Panc1 (cell line): ENCODE measurements around the gene TRIM22. TPM values are rescaled to one million over a fixed set of nuclear protein-coding genes. Genes with fewer than 3 reads are reported as not detected.
"Not testable (repeated sequence)": the region's sequence is repeated elsewhere in the genome, so short reads cannot be mapped to it uniquely, and the experiment has no call there.

Experiments
- ATAC-seq: fragments of 200-7000 bp; cut with Tn5 transposase; 2 replicates; pipeline ENCODE4 v1.9.1; 2020; ENCODE audit warnings: mild to moderate bottlenecking, moderate library complexity
- BruUV-seq: library from RNA; stranded (reverse); fragments of 400-500 nt; replicated peaks from 2 replicates; lab custom pipeline; 2021; lab: Mats Ljungman, UMichigan
- CTCF ChIA-PET: fragments of 300-600 bp; sonication (Branson Sonifier 250); formaldehyde crosslinking; loops from one replicate; lab custom pipeline; 2022; ENCODE audit warnings: antibody characterized with exemption; lab: Charles Lee
- POLR2A ChIA-PET: fragments of 300-600 bp; sonication (Branson Sonifier 250); formaldehyde crosslinking; loops from one replicate; lab custom pipeline; 2022; ENCODE audit warnings: antibody characterized with exemption; lab: Charles Lee
- DNase-seq: peaks from one replicate; pipeline ENCODE4 v3.0.0-alpha.2; 2010; ENCODE audit warnings: low read depth, low spot score
- H3K27ac ChIP-seq: 2 replicates; pipeline ENCODE4 v1.5.1; 2011; ENCODE audit warnings: mild to moderate bottlenecking, low read length, inconsistent platforms
- H3K27me3 ChIP-seq: fragments of 200-500 bp; sonication (Bioruptor generic); 2 replicates; pipeline ENCODE4 v1.6.0; 2014; ENCODE audit warnings: low read length, inconsistent platforms; ENCODE audit not compliant: control insufficient read depth, insufficient read depth
- H3K36me3 ChIP-seq: fragments of 200-500 bp; sonication (Bioruptor generic); 2 replicates; pipeline ENCODE4 v1.5.1; 2014; ENCODE audit warnings: inconsistent platforms, mild to moderate bottlenecking, low read length, moderate library complexity; ENCODE audit not compliant: control insufficient read depth, insufficient read depth
- H3K4me1 ChIP-seq: 2 replicates; pipeline ENCODE4 v1.5.1; 2011; ENCODE audit warnings: inconsistent platforms, mild to moderate bottlenecking, low read length, moderate library complexity; ENCODE audit not compliant: control insufficient read depth, insufficient read depth
- H3K4me3 ChIP-seq, 2 experiments: 2 replicates each; pipeline ENCODE4 v1.5.1; 2011 to 2012; ENCODE audit warnings: low read depth in 2 of 2, low read length in 2 of 2, mild to moderate bottlenecking in 2 of 2, inconsistent platforms in 1 of 2, moderate library complexity in 1 of 2
- H3K9me3 ChIP-seq: fragments of 200-500 bp; sonication (Bioruptor generic); 2 replicates; pipeline ENCODE4 v1.5.1; 2014; ENCODE audit warnings: low read depth, mild to moderate bottlenecking, inconsistent platforms, low read length, moderate library complexity; ENCODE audit not compliant: control insufficient read depth, insufficient read depth
- CTCF ChIP-seq: fragments of 450-650 bp; IDR thresholded peaks from 2 replicates; pipeline ENCODE4 v1.5.1; 2017; ENCODE audit warnings: mild to moderate bottlenecking
- POLR2AphosphoS5 ChIP-seq: IDR thresholded peaks from 2 replicates; pipeline ENCODE4 v1.6.1; 2012; ENCODE audit warnings: mild to moderate bottlenecking, low read depth, low read length, moderate library complexity
- REST ChIP-seq, 2 experiments: IDR thresholded peaks; 2 replicates each; pipeline ENCODE4 v1.6.1; 2011 to 2012; ENCODE audit warnings: low read depth in 2 of 2, control low read depth in 1 of 2, low read length in 1 of 2, mild to moderate bottlenecking in 1 of 2, moderate library complexity in 1 of 2; ENCODE audit not compliant: insufficient read depth in 1 of 2
- SIN3A ChIP-seq: IDR thresholded peaks from 2 replicates; pipeline ENCODE4 v1.6.1; 2012; ENCODE audit warnings: low read depth, mild to moderate bottlenecking, low read length, moderate library complexity, borderline replicate concordance; ENCODE audit not compliant: insufficient read depth
- TCF7L2 ChIP-seq: IDR thresholded peaks from 2 replicates; pipeline ENCODE4 v1.6.1; 2011; ENCODE audit warnings: mild to moderate bottlenecking, low read depth, low read length, inconsistent platforms
- in situ Hi-C: cut with HindIII; loops from 2 replicates; pipeline ENCODE4 v1.10.0; 2016; ENCODE audit warnings: low sequenced_read_pairs, low pct_unique_long_range_greater_than_20kb
- intact Hi-C: fragments of 100-400 bp; cut with micrococcal nuclease; formaldehyde crosslinking; loops from one replicate; pipeline ENCODE4 v1.10.0; 2022; ENCODE audit not compliant: unreplicated experiment
- total RNA-seq: library from RNA; stranded (reverse); gene quantifications from one replicate; pipeline ENCODE4 v1.2.1, GENCODE V29; 2021; ENCODE audit not compliant: unreplicated experiment

TRIM22 gene
- total RNA-seq, 1 experiment from 2014 or later: 1.4 TPM

- ATAC-seq (peak; percentile 38), DNase-seq (no peak)
- H3K27me3 ChIP-seq: no peaks in the 10 kb centered on the region
- intact Hi-C loops: no loop called here
- H3K36me3 ChIP-seq: peaks cover 4% of the 10 kb centered on the region; the same call in 1 of the 2 replicates
- no peaks in the 10 kb centered on the region for H3K4me1 ChIP-seq
- in situ Hi-C loops: no loop called here
- ChIA-PET CTCF (no interaction called here), POLR2A (no interaction called here)
- no peaks in the 10 kb centered on the region for H3K9me3 ChIP-seq
- BruUV-seq: no TSS peak
- no peak for TF ChIP-seq SIN3A
- TF ChIP-seq POLR2AphosphoS5: no peak
- TF ChIP-seq TCF7L2: no peak
- no peak for TF ChIP-seq CTCF
- no peak for TF ChIP-seq REST (IDR thresholded peaks at IDR 0.05; ENCODE audit: insufficient read depth in 1 of 2, low read depth in 2 of 2, low read length in 1 of 2)
- H3K4me3 ChIP-seq: no peak overlapping the region
- no peak overlapping the region for H3K27ac ChIP-seq
Measured at GRCh38 chr11:5674391-5674790, 15.2 kb upstream of the TRIM22 start.

GRCh38 chr11:5679811-5680210 is 9.8 kb upstream of the TRIM22 start:
- Histone ChIP-seq H3K4me3 (no peak overlapping the region), H3K27ac (no peak overlapping the region), H3K4me1 (no peaks in the 10 kb centered on the region), H3K36me3 (0 out of 2 replicates have a peak, but pooled peaks cover 2% of the 10 kb centered on the region), H3K27me3 (no peaks in the 10 kb centered on the region), H3K9me3 (no peaks in the 10 kb centered on the region)
- in situ Hi-C loops: no loop called here
- CTCF ChIA-PET: interaction anchor here (1.0 kb wide), 1 partner anchor 20 kb away, joined by 3 read pairs; no protein-coding TSS in a partner anchor
- intact Hi-C loops: no loop called here
- TF ChIP-seq CTCF (no peak), SIN3A (no peak), POLR2AphosphoS5 (no peak), TCF7L2 (no peak), REST (IDR thresholded peaks at IDR 0.05; ENCODE audit: insufficient read depth in 1 of 2, low read depth in 2 of 2, low read length in 1 of 2) (no peak)
- no peak for DNase-seq
- no TSS peak for BruUV-seq
- POLR2A ChIA-PET: no interaction called here
- ATAC-seq: no peak

- BruUV-seq, H3K27ac ChIP-seq, in situ Hi-C loops, H3K36me3 ChIP-seq, H3K9me3 ChIP-seq, H3K27me3 ChIP-seq, ATAC-seq, H3K4me1 ChIP-seq, intact Hi-C loops, POLR2A ChIA-PET, H3K4me3 ChIP-seq, CTCF ChIA-PET, DNase-seq: not testable (repeated sequence)
Measured at GRCh38 chr11:5682890-5683441, 6.6 kb upstream of the TRIM22 start.
